Stomach (tissue), 9 donors: ENCODE results near the gene ATG7. TPM values are rescaled to one million over a fixed set of nuclear protein-coding genes. Genes with fewer than 3 reads are reported as not detected.
A peak's percentile ranks its signal among the peaks of the same experiment; 100 is the strongest.

ENCODE experiments used
- DNase-seq, 2 donors: peaks; one replicate each; pipeline versions ENCODE4 v3.0.0 to v3.0.0-alpha.2; 2013 to 2019
- H3K27ac ChIP-seq, 5 donors: fragments of 200-600 bp in 4 of 5; sonication (generic) in 4 of 5; one replicate each; pipeline ENCODE4 v1.5.1; 2013 to 2019; ENCODE audit warnings: mild to moderate bottlenecking in 1 of 5, moderate library complexity in 1 of 5
- H3K27me3 ChIP-seq, 3 donors: fragments of 200-600 bp; sonication (generic); one replicate each; pipeline ENCODE4 v1.5.1; 2017 to 2019; ENCODE audit warnings: mixed run types in 1 of 3
- H3K36me3 ChIP-seq, 4 donors: fragments of 200-600 bp; sonication (generic); 1 replicate in 3 of 4; 2 replicates in 1 of 4; pipeline ENCODE4 v1.5.1; 2016 to 2019
- H3K4me1 ChIP-seq, 4 donors: fragments of 200-600 bp; sonication (generic); one replicate each; pipeline ENCODE4 v1.5.1; 2016 to 2019
- H3K4me3 ChIP-seq, 4 donors: fragments of 200-600 bp; sonication (generic) in 3 of 4; one replicate each; pipeline ENCODE4 v1.5.1; 2016 to 2019; ENCODE audit warnings: mild to moderate bottlenecking in 1 of 4
- H3K9me3 ChIP-seq, 4 donors: fragments of 200-600 bp; sonication (generic); one replicate each; pipeline ENCODE4 v1.5.1; 2016 to 2019
- EP300 ChIP-seq: sonication (generic); formaldehyde crosslinking; IDR thresholded peaks from one replicate; pipeline ENCODE4 v1.6.1; 2017; ENCODE audit warnings: antibody characterized with exemption
- POLR2A ChIP-seq, 4 donors: fragments of 450-650 bp; IDR thresholded peaks; one replicate each; pipeline ENCODE4 v1.6.1; 2016; ENCODE audit warnings: antibody characterized with exemption in 4 of 4, control low read depth in 2 of 4, mild to moderate bottlenecking in 1 of 4, moderate library complexity in 1 of 4
- POLR2AphosphoS5 ChIP-seq, 3 donors: sonication (generic); formaldehyde crosslinking; IDR thresholded peaks; one replicate each; pipeline ENCODE4 v1.6.1; 2016; ENCODE audit warnings: antibody characterized with exemption in 3 of 3
- WGBS, 5 donors: extraction: QIAGEN DNeasy Blood & Tissue Kit in 3 of 5; methylation state at CpG; one replicate each; pipeline versions ENCODE4 v1.1.5 to v1.1.7; 2013 to 2018; 5-methylcytosine and 5-hydroxymethylcytosine counted together
- intact Hi-C: fragments of 100-400 bp; cut with DNase I; formaldehyde crosslinking; loops from one replicate; pipeline ENCODE4 v1.15.1; 2023; ENCODE audit warnings: low total_unique reads
- polyA plus RNA-seq, 3 donors: library from polyadenylated mRNA; stranded (reverse); fragments of 200-250 nt; gene quantifications; one replicate each; pipeline ENCODE4 v1.2.3, GENCODE V29; 2013
- total RNA-seq, 5 donors: library from RNA; depleted of rRNA; stranded (reverse); fragments of >200 nt; gene quantifications; one replicate each; pipeline versions ENCODE4 v1.1.0 to v1.2.3, GENCODE V29; 2014 to 2016
- TF ChIP-seq, protein P1 (sequence below), 7 experiments: fragments of 450-650 bp in 4 of 7; fragments of 200-600 bp in 3 of 7; sonication (generic) in 3 of 7; IDR thresholded peaks; one replicate each; pipeline ENCODE4 v1.5.1; 2016 to 2019; ENCODE audit warnings: antibody characterized with exemption in 7 of 7, control low read depth in 2 of 7, mild to moderate bottlenecking in 1 of 7
- donor health status: healthy with polysubstance abuse.
- donor health status: Bipolar disorder and iron deficiency.
- donor health status: healthy.

Gene ATG7
- total and polyA plus RNA-seq, 8 donors, result 6.8 to 167 (median 15.1) TPM

DNA sequence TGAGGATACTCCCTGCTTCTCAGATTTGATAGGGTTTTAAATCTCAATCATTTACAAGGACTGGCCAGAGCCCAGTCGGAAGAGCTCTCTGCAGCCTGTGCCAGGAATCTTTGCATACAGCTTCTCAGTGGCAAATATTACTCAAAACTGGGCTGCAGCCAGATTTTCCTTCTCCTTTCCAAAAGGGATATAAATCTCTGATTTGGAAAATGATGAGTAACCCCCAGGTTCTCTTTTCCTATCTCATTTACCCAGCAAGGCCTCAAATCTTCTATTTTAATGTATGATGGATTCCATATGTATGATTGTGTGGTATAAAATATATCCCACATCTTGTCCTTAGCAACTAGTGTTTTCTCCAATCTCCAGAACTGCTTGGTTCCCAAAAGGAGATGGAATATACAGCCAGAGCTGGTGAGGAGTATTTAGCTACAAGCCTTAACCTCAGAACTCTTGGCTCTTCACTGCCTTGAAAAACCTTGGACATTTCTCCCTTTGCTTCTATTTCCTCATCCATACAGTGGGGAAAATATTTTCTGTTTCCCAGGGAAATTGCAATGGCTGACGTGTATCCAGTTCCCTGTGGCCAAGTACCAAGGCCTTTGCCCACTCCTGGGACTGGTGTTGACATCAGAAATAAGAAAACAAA lies 114.4 kb downstream of the ATG7 start:
- intact Hi-C loops, result no loop called here
- Histone ChIP-seq H3K27ac (peak overlapping the region in 2 of 5 donors; percentile 21 to 41), H3K27me3 (no peaks in the 10 kb centered on the region), H3K4me3 (no peak overlapping the region), H3K4me1 (peaks cover 0 to 51% (median 20%) of the 10 kb centered on the region in 4 donors), H3K9me3 (no peaks in the 10 kb centered on the region), H3K36me3 (peaks cover 0 to 4% (median 0%) of the 10 kb centered on the region in 4 donors)
- WGBS, 5 donors, result 65 to 80% (median 71%) methylated on average over 2 of the region's 2 CpGs
- DNase-seq, result peak in 1 of 2 donors; percentile 68
- TF ChIP-seq POLR2A (IDR thresholded peaks at IDR 0.05), result no peak
- no peak for TF ChIP-seq EP300
- TF ChIP-seq POLR2AphosphoS5 (IDR thresholded peaks at IDR 0.05), result no peak
- TF ChIP-seq, protein P1, sequence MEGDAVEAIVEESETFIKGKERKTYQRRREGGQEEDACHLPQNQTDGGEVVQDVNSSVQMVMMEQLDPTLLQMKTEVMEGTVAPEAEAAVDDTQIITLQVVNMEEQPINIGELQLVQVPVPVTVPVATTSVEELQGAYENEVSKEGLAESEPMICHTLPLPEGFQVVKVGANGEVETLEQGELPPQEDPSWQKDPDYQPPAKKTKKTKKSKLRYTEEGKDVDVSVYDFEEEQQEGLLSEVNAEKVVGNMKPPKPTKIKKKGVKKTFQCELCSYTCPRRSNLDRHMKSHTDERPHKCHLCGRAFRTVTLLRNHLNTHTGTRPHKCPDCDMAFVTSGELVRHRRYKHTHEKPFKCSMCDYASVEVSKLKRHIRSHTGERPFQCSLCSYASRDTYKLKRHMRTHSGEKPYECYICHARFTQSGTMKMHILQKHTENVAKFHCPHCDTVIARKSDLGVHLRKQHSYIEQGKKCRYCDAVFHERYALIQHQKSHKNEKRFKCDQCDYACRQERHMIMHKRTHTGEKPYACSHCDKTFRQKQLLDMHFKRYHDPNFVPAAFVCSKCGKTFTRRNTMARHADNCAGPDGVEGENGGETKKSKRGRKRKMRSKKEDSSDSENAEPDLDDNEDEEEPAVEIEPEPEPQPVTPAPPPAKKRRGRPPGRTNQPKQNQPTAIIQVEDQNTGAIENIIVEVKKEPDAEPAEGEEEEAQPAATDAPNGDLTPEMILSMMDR (IDR thresholded peaks at IDR 0.05), result no peak

DNA sequence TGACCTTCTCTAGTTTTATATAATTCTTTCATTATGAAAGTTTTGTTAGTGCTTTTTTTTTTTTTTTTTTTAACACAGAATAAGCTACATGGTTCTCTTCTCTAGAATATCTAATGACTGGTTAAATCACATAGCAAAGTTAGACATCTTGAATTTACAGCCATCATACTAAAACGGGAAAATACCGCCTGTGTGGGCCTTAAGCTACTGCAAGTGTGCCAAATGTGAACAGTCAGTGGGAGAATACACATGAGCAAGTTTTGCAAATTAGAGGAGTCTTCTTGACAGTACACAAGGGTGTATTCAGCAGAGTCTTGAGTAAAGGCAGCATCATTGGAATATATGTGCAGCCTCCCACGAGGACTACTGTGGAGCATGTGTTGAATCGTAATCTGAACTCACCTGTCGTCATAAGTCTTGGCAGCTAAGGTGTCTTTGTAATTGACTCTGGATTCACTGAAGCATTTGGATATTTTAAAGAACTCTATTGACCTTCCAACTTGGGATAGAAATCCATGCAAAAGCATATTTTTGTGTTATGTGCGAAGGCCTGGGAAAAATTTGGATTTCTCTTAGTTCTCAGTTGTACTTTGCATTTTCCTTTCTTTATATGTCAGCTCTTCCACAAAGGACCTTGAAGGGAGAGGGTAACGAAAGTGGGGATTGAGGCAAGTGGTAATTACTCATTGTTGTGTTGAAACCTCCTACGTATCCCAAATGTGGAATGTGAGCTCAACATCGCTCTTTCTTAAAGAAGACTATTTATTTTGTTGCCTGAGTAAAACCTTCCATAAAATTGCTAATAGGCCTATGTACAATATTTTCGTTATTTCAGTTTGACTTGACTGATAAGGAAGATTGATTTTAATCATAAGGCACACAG lies 117.4 kb downstream of the ATG7 start:
- no peak overlapping the region for H3K27ac ChIP-seq
- no peak overlapping the region for H3K4me3 ChIP-seq
- WGBS, 5 donors, result 90 to 94% (median 92%) methylated on average over 10 of the region's 10 CpGs
- no peak for DNase-seq
- H3K36me3 ChIP-seq, result no peaks in the 10 kb centered on the region
- TF ChIP-seq EP300 (no peak), POLR2AphosphoS5 (IDR thresholded peaks at IDR 0.05) (no peak), POLR2A (IDR thresholded peaks at IDR 0.05) (no peak)
- TF ChIP-seq, protein P1 (IDR thresholded peaks at IDR 0.05), result no peak
- peaks cover 0 to 42% (median 29%) of the 10 kb centered on the region in 4 donors for H3K4me1 ChIP-seq
- H3K27me3 ChIP-seq, result no peaks in the 10 kb centered on the region
- no peaks in the 10 kb centered on the region for H3K9me3 ChIP-seq
- intact Hi-C loops, result no loop called here

DNA sequence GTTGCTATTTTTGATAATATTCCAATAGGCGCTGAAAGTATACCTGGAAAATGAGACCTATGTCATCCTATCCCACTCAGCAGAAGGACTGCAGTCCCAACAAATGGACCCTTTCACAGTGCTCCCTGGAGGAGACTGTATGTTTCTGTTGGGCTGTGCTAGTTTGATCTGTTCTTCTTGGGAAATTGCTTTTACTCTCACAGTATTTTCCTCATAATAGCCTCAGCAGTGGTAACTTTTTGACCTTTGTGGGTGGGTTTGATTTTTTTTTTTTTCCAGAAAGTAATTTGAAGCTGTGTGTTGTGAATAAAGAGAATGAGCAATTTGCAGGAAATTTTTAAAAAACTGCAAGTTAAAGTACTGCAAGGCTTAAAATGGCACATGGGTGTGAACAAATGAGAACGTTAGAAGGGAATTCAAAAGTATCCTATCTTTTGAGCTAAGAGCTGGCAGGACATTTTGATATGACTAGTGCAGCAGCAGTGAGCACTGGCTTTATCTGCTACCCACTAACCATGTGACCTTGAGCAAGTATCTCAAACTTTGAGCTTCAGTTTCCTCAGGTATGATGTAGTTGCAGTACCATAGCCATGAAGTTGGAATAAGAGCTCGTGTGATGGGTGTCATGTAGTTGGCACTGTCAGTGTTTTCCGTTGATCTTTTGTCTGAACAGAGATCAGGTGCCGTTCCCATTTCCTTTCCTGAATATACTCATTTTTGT lies 118.4 kb downstream of the ATG7 start:
- intact Hi-C loops, result no loop called here
- Histone ChIP-seq H3K4me3 (no peak overlapping the region), H3K27ac (no peak overlapping the region)

More for the DNA sequence above, 118.4 kb downstream of the ATG7 start:
- TF ChIP-seq, protein P1 (IDR thresholded peaks at IDR 0.05), result no peak
- TF ChIP-seq POLR2AphosphoS5 (IDR thresholded peaks at IDR 0.05), result no peak
- TF ChIP-seq EP300, result no peak
- no peak for TF ChIP-seq POLR2A (IDR thresholded peaks at IDR 0.05)
- Histone ChIP-seq H3K4me1 (peaks cover 0 to 42% (median 29%) of the 10 kb centered on the region in 4 donors), H3K9me3 (no peaks in the 10 kb centered on the region), H3K36me3 (no peaks in the 10 kb centered on the region), H3K27me3 (no peaks in the 10 kb centered on the region)
- WGBS, 5 donors, result 41 to 61% (median 48%) methylated on average over 5 of the region's 5 CpGs
- DNase-seq, result no peak
